HG02943 (cell line): ENCODE results near the gene TTC27.

Experiments used
- ATAC-seq: cut with Tn5 transposase; IDR thresholded peaks from one replicate; pipeline ENCODE4 v1.9.1; 2021; ENCODE audit warnings: mild to moderate bottlenecking, low read depth, moderate library complexity; ENCODE audit not compliant: unreplicated experiment

The TTC27 gene

GRCh38 chr2:32666704-32667103 lies 38.9 kb downstream of the TTC27 start:
- ATAC-seq: no peak

- no peak for ATAC-seq
Observed at GRCh38 chr2:32668254-32668653, 40.4 kb downstream of the TTC27 start.

- ATAC-seq: no peak
Observed at GRCh38 chr2:32671885-32672533, 44.2 kb downstream of the TTC27 start.

GRCh38 chr2:32678825-32679224 lies 51.0 kb downstream of the TTC27 start:
- ATAC-seq: no peak

DNA sequence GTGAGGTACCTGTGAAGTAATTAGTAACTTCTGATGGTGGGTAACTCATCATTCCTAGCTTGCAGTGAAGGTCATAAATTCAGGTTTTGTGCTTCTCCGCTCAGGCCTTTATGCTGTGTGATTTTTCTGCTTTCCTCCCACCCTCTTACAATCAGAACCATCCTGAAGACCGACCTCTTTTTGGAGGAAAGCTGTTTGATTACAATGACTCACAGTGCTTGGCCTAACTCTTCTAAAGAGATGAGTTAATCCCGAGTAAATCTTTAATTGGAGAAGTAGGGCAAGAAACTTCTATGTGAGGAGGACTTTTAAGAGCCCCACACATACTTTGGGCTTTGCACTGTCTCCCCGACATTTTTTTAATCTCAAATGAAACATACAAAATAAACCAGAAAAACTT lies 53.1 kb downstream of the TTC27 start:
- ATAC-seq: no peak

- no peak for ATAC-seq
Observed at GRCh38 chr2:32683520-32684086, 55.8 kb downstream of the TTC27 start.

GRCh38 chr2:32688541-32688940 lies 60.7 kb downstream of the TTC27 start:
- ATAC-seq: no peak

- no peak for ATAC-seq
Observed at GRCh38 chr2:32691678-32692077, 63.8 kb downstream of the TTC27 start.

- no peak for ATAC-seq
Observed at GRCh38 chr2:32696439-32696838, 68.6 kb downstream of the TTC27 start.

- ATAC-seq: no peak
Observed at GRCh38 chr2:32697156-32697555, 69.3 kb downstream of the TTC27 start.

- no peak for ATAC-seq
Observed at GRCh38 chr2:32699151-32699550, 71.3 kb downstream of the TTC27 start.

GRCh38 chr2:32701806-32702205 lies 74.0 kb downstream of the TTC27 start:
- no peak for ATAC-seq

- ATAC-seq: no peak
Observed at GRCh38 chr2:32702303-32703064, 74.6 kb downstream of the TTC27 start.

DNA sequence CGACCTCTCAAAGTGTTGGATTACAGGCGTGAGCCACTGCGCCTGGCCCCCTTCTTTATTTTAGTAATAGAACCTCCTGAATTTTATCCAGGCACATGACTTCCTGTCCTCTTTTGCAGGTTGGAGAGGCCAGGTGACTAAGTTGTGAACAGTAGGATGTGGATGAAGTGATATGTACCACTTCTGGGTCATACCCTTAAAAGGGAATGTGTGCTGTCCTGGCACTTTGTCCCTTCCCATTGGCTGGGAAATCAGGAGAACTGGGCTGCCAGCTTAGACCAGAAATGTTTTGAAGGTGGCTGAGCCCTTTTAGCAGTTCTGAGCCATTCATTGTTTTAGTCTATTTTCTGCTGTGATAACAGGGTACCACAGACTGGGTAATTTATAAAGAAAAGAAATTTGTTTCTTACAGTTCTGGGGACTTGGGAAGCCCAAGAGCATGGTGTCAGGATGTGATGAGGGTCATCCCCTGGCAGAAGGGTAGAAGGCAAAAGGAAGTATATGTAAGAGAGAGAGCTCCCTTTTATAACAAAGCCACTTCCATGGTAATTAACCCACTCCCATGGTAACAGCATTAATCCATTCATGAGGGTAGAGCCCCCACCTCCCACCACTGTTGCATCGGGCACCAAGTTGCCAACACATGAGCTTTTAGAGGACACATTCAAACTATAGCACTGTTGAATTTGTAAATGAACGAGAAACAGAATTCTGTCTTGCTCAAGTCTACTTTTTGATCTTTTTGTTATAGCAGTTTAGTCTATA lies 79.1 kb downstream of the TTC27 start:
- ATAC-seq: no peak

GRCh38 chr2:32711219-32711618 lies 83.4 kb downstream of the TTC27 start:
- ATAC-seq: no peak

- no peak for ATAC-seq
Observed at GRCh38 chr2:32711908-32712501, 84.2 kb downstream of the TTC27 start.

- no peak for ATAC-seq
Observed at GRCh38 chr2:32712870-32713269, 85.0 kb downstream of the TTC27 start.

GRCh38 chr2:32714521-32714920 lies 86.7 kb downstream of the TTC27 start:
- no peak for ATAC-seq

DNA sequence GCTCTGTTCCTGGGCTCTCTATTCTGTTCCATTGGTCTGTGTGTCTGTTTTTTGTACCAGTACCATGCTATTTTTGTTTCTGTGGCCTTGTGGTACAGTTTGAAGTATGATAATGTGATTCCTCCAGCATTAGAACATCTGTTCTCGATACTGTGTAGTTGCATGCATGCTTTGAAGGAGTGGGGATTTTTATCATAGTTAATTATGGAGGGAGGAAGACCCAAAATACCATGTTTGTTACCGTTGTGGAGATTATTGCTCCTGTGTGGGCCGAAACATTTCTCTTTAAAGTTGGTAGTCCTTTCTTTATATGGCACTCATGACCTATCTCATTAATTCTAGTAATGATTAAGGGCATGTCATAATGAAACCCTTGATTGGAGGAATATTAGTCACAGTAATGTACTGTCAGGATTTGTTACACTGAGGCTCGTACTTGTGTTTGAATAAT lies 87.6 kb downstream of the TTC27 start:
- peak; percentile 82 for ATAC-seq

GRCh38 chr2:32715981-32716380 lies 88.1 kb downstream of the TTC27 start:
- no peak for ATAC-seq

GRCh38 chr2:32716598-32716997 lies 88.7 kb downstream of the TTC27 start:
- ATAC-seq: no peak
